Smooth muscle cell (in vitro differentiated cells): ENCODE results near the gene HIPK2. TPM values are rescaled to one million over a fixed set of nuclear protein-coding genes. Genes with fewer than 3 reads are reported as not detected.

Experiments
- DNase-seq: peaks from one replicate; lab custom pipeline; 2025; ENCODE audit not compliant: unreplicated experiment; lab: John Stamatoyannopoulos, UW
- H2AFZ ChIP-seq: fragments of 200-600 bp; sonication (generic); 2 replicates; pipeline ENCODE4 v1.6.0; 2016; ENCODE audit warnings: antibody characterized with exemption, low read depth, mild to moderate bottlenecking
- H3F3A ChIP-seq: fragments of 200-600 bp; sonication (generic); 2 replicates; pipeline ENCODE4 v1.6.0; 2017; ENCODE audit warnings: antibody characterized with exemption, low read depth
- H3K27ac ChIP-seq: fragments of 200-600 bp; sonication (generic); 2 replicates; pipeline ENCODE4 v1.5.1; 2016; ENCODE audit warnings: low read depth, mild to moderate bottlenecking
- H3K27me3 ChIP-seq: fragments of 200-600 bp; sonication (generic); 2 replicates; pipeline ENCODE4 v1.6.1; 2016; ENCODE audit warnings: low read depth, mild to moderate bottlenecking
- H3K36me3 ChIP-seq: fragments of 200-600 bp; sonication (generic); 2 replicates; pipeline ENCODE4 v1.5.1; 2016; ENCODE audit warnings: low read depth
- H3K4me1 ChIP-seq: fragments of 200-600 bp; sonication (generic); 2 replicates; pipeline ENCODE4 v1.5.1; 2016; ENCODE audit warnings: low read depth
- H3K4me2 ChIP-seq: fragments of 200-600 bp; sonication (generic); 2 replicates; pipeline ENCODE4 v1.6.0; 2016; ENCODE audit warnings: mild to moderate bottlenecking
- H3K4me3 ChIP-seq: fragments of 200-600 bp; sonication (generic); 2 replicates; pipeline ENCODE4 v1.5.1; 2016; ENCODE audit warnings: mild to moderate bottlenecking
- H3K79me2 ChIP-seq: fragments of 200-600 bp; sonication (generic); 2 replicates; pipeline ENCODE4 v1.6.0; 2016; ENCODE audit warnings: low read depth, mild to moderate bottlenecking
- H3K9ac ChIP-seq: fragments of 200-600 bp; sonication (generic); 2 replicates; pipeline ENCODE4 v1.6.0; 2016; ENCODE audit warnings: low read depth
- H3K9me3 ChIP-seq: fragments of 200-600 bp; sonication (generic); replicated peaks from 2 replicates; pipeline ENCODE4 v1.5.1; 2016; ENCODE audit warnings: low read depth
- H4K20me1 ChIP-seq: fragments of 200-600 bp; sonication (generic); 2 replicates; pipeline ENCODE4 v1.6.0; 2016; ENCODE audit warnings: low read depth
- CTCF ChIP-seq: fragments of 200-600 bp; sonication (generic); IDR thresholded peaks from 2 replicates; pipeline ENCODE4 v1.5.1; 2017; ENCODE audit warnings: borderline replicate concordance, mild to moderate bottlenecking, antibody characterized with exemption; ENCODE audit not compliant: insufficient read depth, poor library complexity, severe bottlenecking
- WGBS: methylation state at CpG from one replicate; pipeline ENCODE4 v1.1.7; 2016; ENCODE audit warnings: low lambda C conversion rate; 5-methylcytosine and 5-hydroxymethylcytosine counted together
- polyA plus RNA-seq: library from polyadenylated mRNA; unstranded; fragments of >200 nt; fragmentation: Nextera tagmentation; extraction: Ambion mirVana; gene quantifications from 2 replicates; pipeline ENCODE4 v1.2.1, GENCODE V29; 2016
- total RNA-seq: library from RNA; depleted of rRNA; stranded (reverse); fragments of >200 nt; gene quantifications from 2 replicates; pipeline ENCODE4 v1.2.3, GENCODE V29; 2014

Gene HIPK2
- total and polyA plus RNA-seq, 2 experiments from 2014 or later = 3.0 to 11.2 TPM

- Histone ChIP-seq H3K27ac (no peak overlapping the region), H4K20me1 (peaks cover 57% of the 10 kb centered on the region), H3K79me2 (peaks cover 30% of the 10 kb centered on the region), H3K4me3 (no peak overlapping the region), H3K27me3 (no peaks in the 10 kb centered on the region), H2AFZ (no peak overlapping the region), H3K9ac (no peak overlapping the region), H3K4me2 (no peak overlapping the region), H3K9me3 (no peaks in the 10 kb centered on the region), H3K4me1 (peaks cover 13% of the 10 kb centered on the region), H3F3A (no peaks in the 10 kb centered on the region), H3K36me3 (no peaks in the 10 kb centered on the region)
- 88% methylated on average over 1 of the region's 1 CpG for WGBS
- TF ChIP-seq CTCF = no peak
- DNase-seq = no peak
Measured at GRCh38 chr7:139728203-139728602, 49.6 kb downstream of the HIPK2 start.

- Histone ChIP-seq H3K4me3 (no peak overlapping the region), H3K9ac (no peak overlapping the region), H4K20me1 (peaks cover 67% of the 10 kb centered on the region), H3K79me2 (peaks cover 33% of the 10 kb centered on the region), H3K36me3 (no peaks in the 10 kb centered on the region), H3K9me3 (no peaks in the 10 kb centered on the region), H3F3A (no peaks in the 10 kb centered on the region), H3K4me2 (peak overlapping the region; percentile 28), H3K27me3 (no peaks in the 10 kb centered on the region), H2AFZ (no peak overlapping the region), H3K27ac (no peak overlapping the region), H3K4me1 (peaks cover 13% of the 10 kb centered on the region)
- 93% methylated on average over 3 of the region's 3 CpGs for WGBS
- no peak for DNase-seq
- no peak for TF ChIP-seq CTCF
Measured at GRCh38 chr7:139727151-139727705, 50.6 kb downstream of the HIPK2 start.

- 91% methylated on average over 3 of the region's 3 CpGs for WGBS
- Histone ChIP-seq H3K79me2 (peaks cover 33% of the 10 kb centered on the region), H3K9ac (no peak overlapping the region), H3K4me2 (no peak overlapping the region), H3K4me1 (peaks cover 12% of the 10 kb centered on the region), H3K27me3 (no peaks in the 10 kb centered on the region), H3K9me3 (no peaks in the 10 kb centered on the region), H3K36me3 (no peaks in the 10 kb centered on the region), H2AFZ (no peak overlapping the region), H3K4me3 (no peak overlapping the region), H3K27ac (no peak overlapping the region), H4K20me1 (peaks cover 69% of the 10 kb centered on the region), H3F3A (no peaks in the 10 kb centered on the region)
- TF ChIP-seq CTCF = no peak
- DNase-seq = no peak
Measured at GRCh38 chr7:139726485-139726869, 51.3 kb downstream of the HIPK2 start.

GRCh38 chr7:139725858-139726484, 51.8 kb downstream of the HIPK2 start:
- Histone ChIP-seq H3K36me3 (no peaks in the 10 kb centered on the region), H3K4me3 (no peak overlapping the region), H3K27me3 (no peaks in the 10 kb centered on the region), H3K27ac (no peak overlapping the region), H3K4me2 (no peak overlapping the region), H3F3A (no peaks in the 10 kb centered on the region), H3K9me3 (no peaks in the 10 kb centered on the region), H3K79me2 (peaks cover 31% of the 10 kb centered on the region), H4K20me1 (peaks cover 69% of the 10 kb centered on the region), H2AFZ (no peak overlapping the region), H3K9ac (no peak overlapping the region), H3K4me1 (peaks cover 12% of the 10 kb centered on the region)
- WGBS = 94% methylated on average over 6 of the region's 6 CpGs
- TF ChIP-seq CTCF = no peak
- no peak for DNase-seq
